Measurements from ENCODE around the gene SLC15A2.
A peak's percentile ranks its signal among the peaks of the same experiment; 100 is the strongest.
"Not testable (repeated sequence)": the region's sequence is repeated elsewhere in the genome, so short reads cannot be mapped to it uniquely, and the experiment has no call there.

Gene SLC15A2

DNA sequence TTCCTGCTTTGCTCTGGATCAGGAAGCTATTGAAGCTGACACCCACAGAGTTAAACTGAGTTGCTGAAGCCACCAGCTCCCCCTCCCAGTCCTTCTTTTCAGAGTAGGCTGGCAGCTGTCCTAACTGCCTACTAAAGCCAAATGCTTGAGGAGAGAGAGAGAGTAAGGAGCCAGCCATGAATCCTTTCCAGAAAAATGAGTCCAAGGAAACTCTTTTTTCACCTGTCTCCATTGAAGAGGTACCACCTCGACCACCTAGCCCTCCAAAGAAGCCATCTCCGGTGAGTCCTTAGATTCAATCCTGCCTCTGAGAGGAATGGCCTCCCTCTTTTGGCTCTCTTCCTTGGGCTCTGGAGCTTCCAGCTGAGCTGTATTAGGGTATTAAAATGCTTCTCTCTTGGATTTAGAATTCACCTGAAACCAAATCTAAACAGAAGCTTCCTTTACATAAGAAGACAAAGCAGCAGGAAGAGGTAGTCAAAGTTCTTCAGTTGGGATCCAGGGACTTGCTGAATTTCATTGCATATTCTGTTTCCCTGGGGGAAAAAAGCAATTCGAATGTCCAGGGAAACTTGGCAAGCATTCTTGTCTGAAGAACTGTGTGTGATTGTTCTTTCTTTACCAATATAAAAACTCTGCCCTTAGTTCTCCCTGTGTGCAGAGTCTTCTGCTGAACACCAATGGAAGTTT is at the start of gene SLC15A2:
Gene SLC15A2, plus strand, starts transcription at position 101 of the 690 bp plus-strand sequence. Its CDS starts 76 bp downstream, at position 177.
- no peak for DNase-seq

DNA sequence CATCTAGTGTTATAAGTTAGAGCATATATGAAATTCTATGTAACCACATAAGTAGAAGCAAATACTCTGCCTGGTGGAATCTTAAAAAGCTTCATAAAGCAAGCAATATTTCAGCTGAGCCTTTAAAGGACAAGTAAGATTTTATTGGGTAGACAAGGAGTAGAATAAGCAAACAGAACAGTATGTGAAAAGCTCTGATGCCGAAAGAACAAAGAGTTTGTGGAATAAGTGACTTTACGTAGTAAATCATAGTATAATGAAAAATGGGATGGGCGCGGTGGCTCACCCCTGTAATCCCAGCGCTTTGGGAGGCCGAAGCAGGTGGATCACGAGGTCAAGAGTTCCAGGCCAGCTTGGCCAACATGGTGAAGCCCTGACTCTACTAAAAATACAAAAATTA is 49.3 kb upstream of the SLC15A2 start:
- DNase-seq: no peak

DNA sequence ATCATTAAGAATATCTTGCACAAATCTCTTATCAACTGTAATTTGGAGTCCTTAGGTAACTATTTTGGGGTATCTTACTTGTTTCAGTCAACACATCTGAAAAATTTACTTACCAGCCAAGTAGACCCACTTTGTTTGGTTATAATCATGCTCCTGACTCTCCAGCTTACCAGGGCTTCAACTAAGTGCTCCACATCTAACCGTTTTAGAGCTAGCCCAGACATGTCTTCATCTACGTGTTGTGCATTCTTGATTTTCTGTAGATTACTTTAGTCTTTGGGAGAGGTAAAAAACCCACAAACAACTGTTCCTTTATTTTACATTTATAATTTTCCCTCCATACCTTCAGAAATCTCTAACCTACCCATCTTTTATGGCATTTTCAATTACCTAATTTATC is 41.9 kb upstream of the SLC15A2 start:
- DNase-seq: no peak

- peak; percentile 25 for DNase-seq
Observed at GRCh38 chr3:121855555-121855954, 38.6 kb upstream of the SLC15A2 start.

GRCh38 chr3:121857778-121858177 is 36.4 kb upstream of the SLC15A2 start:
- DNase-seq: not testable (repeated sequence)

DNA sequence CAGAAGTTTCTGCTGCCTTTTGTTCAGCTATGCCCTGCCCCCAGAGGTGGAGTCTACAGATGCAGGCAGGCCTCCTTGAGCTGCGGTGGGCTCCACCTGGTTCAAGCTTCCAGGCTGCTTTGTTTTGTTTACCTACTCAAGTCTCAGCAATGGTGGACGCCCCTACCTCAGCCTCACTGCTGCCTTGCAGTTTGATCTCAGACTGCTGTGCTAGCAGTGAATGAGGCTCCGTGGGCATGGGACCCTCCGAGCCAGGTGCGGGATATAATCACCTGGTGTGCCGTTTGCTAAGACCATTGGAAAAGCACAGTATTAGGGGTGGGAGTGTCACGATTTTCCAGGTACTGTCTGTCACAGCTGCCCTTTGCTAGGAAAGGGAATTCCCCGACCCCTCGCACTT is 31.0 kb upstream of the SLC15A2 start:
- not testable (repeated sequence) for DNase-seq

DNA sequence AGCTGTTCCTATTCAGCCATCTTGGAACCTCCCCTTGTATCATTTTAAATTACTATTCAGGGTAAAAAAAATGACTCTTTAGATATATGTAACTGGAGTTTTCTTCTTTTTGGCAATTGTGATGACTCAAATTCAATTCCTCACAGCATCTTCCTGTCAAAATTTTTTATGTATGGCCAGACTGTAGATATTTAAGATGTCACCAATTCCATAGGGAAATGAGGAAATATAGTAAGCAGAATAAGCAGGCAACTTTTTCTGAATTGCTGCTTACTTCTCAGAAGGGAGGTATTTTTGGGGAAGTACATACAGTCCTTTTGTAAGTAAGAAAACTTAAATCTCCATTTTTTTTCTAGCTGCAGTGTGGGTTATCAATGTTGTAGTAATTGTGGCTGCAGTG is 30.4 kb upstream of the SLC15A2 start:
- DNase-seq: no peak

DNA sequence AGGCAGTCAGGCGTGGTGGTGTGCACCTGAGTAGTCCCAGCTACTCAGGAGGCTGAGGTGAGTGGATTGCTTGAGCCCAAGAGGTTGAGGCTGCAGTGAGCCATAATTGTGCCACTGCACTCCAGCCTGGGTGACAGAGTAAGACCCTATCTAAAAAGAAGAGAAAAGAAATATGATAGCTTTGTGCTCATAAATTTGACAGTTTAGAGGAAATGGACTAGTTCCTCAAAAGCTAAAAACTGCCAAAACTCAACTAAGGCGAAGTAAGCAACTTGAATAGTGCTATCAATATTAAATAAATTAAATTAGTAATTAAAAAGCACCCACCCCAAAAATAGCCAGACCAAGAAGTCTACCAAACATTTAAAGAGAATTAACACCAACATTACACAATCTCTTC is 24.5 kb upstream of the SLC15A2 start:
- DNase-seq: no peak

- DNase-seq: no peak
Observed at GRCh38 chr3:121870717-121871116, 23.5 kb upstream of the SLC15A2 start.

DNA sequence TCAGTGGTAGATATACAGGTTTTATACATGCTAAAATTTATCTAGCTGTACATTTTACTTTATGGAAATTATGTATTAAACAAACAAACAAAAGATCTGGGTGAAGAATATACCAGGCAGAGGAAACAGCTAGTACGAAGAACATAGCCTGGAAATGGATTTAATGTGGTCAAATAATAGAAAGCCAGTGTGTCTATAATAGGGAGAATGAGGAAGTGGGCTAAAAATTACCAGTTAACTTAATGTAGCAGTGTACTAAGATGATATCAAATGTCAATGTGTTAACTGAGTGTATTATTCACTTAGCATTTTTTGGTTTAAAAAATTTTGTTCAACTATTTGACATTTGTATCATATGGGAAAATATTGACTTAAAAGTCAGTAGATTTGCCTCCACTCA is 22.8 kb upstream of the SLC15A2 start:
- DNase-seq: no peak

DNA sequence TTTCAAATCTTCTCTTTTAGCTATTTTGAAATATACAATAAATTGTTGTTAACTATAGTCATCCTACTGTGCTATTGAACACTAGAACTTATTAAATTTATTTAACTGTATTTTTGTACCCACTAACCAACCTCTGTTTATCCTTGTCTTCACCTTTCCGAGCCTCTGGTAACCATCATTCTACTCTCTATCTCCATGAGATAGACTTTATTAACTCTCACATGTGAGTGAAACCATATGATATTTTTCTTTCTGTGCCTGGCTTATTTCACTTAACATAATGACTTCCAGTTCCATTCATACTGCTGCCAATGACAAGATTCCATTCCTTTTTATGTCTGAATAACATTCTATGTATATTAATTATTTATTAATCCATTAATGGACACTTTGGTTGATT is 15.8 kb upstream of the SLC15A2 start:
- no peak for DNase-seq

- DNase-seq: peak; percentile 51
Observed at GRCh38 chr3:121883507-121883906, 10.7 kb upstream of the SLC15A2 start.

GRCh38 chr3:121885386-121885785 is 8.8 kb upstream of the SLC15A2 start:
- no peak for DNase-seq

- no peak for DNase-seq
Observed at GRCh38 chr3:121895121-121895520, 920 bp downstream of the SLC15A2 start.

DNA sequence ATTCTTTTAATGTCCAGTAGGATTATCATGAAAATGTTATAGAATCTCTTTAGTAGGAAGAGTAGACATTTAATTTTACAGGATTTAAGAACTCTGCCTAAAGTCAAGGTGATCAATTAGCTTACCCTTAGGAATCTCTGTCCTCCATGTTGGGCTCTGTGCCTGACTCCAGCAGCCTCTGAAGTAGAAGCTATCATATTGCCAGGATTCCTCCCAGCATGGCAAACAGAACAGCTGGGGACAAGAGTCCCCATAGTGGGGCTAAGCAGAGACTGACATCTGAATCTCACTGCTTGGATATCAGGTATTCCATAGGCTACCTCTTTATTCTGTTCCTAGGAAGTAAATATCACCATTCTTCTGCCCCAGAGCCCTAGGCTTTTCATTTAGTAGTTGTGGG is 1.5 kb downstream of the SLC15A2 start:
- DNase-seq: no peak

- DNase-seq: no peak
Observed at GRCh38 chr3:121896823-121897222, 2.6 kb downstream of the SLC15A2 start.

- DNase-seq: no peak
Observed at GRCh38 chr3:121897296-121897695, 3.1 kb downstream of the SLC15A2 start.

DNA sequence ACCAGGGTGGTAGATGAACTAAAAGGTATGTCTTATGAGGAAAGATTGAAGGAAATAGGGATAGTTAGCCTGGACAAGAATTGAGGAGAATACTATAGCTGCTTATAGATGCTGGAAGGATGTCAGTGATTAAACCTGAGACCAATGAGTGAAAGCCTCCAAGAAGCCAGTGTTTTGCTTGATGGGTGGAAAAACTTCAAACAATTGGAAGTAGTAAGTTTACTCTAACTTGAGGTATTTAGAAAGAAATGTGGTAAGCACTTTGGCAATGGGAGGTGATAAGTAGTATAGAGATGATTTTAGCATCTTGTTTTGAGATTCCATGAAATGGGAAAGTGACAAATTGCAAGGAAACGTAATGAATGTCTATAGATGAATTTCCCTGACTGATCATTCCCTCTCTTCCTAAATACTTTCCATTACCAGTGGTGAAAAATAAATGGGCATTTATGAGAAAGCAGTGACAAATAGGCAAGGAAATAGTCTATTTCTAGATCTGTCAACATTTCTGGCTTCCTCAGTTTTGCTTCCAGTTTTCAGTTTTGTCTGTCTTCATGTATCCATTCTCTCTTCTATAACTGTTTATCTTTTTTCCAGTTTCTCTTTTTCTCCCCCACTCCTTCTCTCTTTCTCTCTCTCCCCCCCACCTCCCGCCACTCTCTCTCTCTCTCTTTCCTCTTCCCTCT is 19.2 kb downstream of the SLC15A2 start:
- no peak for DNase-seq

DNA sequence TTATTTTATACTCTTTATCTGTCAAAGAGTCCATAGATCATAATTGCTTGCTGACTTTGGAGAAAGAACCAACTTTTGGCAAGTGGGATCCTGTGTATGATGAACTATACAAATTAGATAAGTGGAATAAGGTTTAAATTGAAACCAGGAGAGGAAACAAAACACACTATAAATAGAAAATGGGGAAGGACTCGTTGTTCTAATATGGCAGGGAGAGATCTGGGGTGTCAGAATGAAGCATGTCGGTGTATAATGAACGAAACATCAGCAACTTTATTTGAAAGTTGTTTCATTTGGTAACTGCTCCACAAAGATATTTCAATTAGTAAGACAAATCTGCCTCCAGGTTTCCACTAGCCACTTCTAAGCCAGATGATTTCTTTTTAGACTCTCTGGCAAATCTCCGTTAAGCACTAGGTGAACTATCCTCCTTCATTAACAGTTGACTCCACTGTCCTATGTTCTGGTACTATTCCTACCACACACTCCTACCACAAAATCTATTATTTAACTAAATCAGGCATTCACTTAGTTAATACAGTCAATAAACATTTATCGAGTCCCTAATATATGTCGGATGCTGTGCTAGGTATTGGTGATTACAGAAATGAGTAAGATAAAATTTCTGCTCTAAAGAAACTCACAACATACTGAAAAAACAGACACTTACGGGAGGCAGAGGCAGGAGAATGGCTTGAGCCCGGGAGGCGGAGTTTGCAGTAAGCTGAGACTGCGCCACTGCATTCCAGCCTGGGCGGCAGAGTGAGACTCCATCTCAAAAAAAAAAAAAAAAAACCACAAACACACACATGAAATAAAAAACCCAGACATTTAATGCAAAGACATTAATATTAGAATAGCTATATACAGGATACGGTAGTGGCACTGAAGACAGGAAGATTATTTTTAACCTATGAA is 20.1 kb downstream of the SLC15A2 start:
- DNase-seq: no peak

DNA sequence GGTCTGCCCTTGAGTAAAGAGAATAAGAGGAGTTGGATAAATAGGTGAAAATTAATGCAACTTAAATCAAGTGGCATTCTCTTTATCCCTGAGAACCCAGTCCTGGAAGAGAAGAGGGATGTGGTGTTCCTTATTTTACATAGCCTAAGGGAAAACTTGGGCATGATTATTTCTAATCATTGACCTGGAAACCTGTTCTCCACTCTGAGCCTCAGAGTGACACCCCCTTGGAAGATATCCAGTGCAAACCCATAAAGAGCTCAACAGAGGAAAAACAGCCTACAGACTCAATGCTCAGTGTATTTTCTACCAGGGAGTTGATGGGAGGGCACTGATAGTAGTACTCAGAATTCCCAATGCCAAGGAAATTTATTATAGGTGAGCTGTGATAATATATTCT is 22.0 kb downstream of the SLC15A2 start:
- no peak for DNase-seq

- DNase-seq: no peak
Observed at GRCh38 chr3:121918779-121919483, 24.7 kb downstream of the SLC15A2 start.

- no peak for DNase-seq
Observed at GRCh38 chr3:121924734-121925133, 30.5 kb downstream of the SLC15A2 start.

DNA sequence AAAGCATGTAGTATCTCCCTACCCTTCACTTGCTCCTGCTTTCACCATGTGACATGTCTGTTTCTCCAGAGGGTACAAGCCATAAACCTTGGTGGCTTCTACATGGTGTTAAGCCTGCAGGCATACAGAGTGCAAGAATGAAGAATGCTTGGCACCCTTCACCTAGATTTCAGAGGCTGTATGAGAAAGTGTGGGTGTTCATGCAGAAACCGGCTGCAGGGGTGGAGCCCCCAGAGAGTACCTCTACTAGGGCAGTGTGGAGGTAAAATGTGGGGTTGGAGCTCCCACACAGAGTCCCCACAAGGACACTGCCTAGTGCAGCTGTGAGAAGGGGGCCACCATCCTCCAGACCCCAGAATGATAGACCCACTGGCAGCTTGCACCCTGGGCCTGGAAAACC is 32.2 kb downstream of the SLC15A2 start:
- DNase-seq: no peak

Data from hematopoietic multipotent progenitor cell treated with erythropoietin and hydrocortisone succinate and interleukin-3 and kit ligand, for 8 days (in vitro differentiated cells).